Upper lobe of left lung (tissue), 4 donors: ENCODE measurements around the gene KCNAB1.

Source experiments
- EP300 ChIP-seq, 4 donors: sonication (generic); formaldehyde crosslinking; IDR thresholded peaks; one replicate each; pipeline ENCODE4 v1.5.1; 2017; ENCODE audit warnings: antibody characterized with exemption in 4 of 4, control low read depth in 2 of 4
- POLR2A ChIP-seq, 4 donors: fragments of 450-650 bp; IDR thresholded peaks; one replicate each; pipeline ENCODE4 v1.5.1; 2016 to 2017; ENCODE audit warnings: antibody characterized with exemption in 4 of 4, mild to moderate bottlenecking in 2 of 4
- POLR2AphosphoS5 ChIP-seq, 2 donors: sonication (generic); formaldehyde crosslinking; IDR thresholded peaks; one replicate each; pipeline ENCODE4 v1.5.1; 2017; ENCODE audit warnings: antibody characterized with exemption in 2 of 2
- TF ChIP-seq, protein P1 (sequence below), 6 experiments: fragments of 450-650 bp in 4 of 6; fragments of 200-600 bp in 2 of 6; sonication (generic) in 2 of 6; IDR thresholded peaks; one replicate each; pipeline ENCODE4 v1.5.1; 2016 to 2019; ENCODE audit warnings: antibody characterized with exemption in 6 of 6

DNA sequence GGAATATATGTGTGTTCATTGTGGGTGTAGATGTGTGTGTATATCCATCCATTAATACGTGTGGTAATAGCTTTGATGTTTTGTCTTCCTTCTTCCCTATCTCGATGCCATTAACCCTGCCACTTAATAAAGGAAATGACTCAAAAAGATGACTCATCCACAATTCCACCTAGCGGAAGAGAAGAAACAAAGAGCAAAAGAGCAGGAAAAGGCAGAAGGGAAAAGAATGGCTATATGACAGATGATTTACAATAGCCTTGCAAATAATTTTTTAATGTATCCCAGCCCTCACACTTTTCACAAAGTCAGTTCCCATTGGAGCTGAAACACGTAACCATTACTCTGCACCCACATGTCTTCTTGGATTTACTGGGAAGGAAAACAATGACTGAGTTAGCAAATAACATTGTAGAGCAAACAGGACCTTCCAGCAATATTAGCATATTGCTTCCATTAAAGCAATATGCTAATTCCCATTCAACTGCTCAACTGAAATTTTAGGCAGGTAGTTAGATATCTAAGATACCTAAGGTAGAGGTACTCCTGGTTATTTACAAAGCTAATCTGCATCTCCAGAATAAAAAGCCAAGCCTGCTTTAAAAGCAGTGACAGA lies 197.2 kb downstream of the KCNAB1 start:
- TF ChIP-seq POLR2AphosphoS5 (IDR thresholded peaks at IDR 0.05) (no peak), EP300 (IDR thresholded peaks at IDR 0.05) (no peak), POLR2A (IDR thresholded peaks at IDR 0.05) (no peak)
- TF ChIP-seq, protein P1, sequence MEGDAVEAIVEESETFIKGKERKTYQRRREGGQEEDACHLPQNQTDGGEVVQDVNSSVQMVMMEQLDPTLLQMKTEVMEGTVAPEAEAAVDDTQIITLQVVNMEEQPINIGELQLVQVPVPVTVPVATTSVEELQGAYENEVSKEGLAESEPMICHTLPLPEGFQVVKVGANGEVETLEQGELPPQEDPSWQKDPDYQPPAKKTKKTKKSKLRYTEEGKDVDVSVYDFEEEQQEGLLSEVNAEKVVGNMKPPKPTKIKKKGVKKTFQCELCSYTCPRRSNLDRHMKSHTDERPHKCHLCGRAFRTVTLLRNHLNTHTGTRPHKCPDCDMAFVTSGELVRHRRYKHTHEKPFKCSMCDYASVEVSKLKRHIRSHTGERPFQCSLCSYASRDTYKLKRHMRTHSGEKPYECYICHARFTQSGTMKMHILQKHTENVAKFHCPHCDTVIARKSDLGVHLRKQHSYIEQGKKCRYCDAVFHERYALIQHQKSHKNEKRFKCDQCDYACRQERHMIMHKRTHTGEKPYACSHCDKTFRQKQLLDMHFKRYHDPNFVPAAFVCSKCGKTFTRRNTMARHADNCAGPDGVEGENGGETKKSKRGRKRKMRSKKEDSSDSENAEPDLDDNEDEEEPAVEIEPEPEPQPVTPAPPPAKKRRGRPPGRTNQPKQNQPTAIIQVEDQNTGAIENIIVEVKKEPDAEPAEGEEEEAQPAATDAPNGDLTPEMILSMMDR (IDR thresholded peaks at IDR 0.05) = no peak
